ENCODE results near the gene MAPK9. TPM values are rescaled to one million over a fixed set of nuclear protein-coding genes. Genes with fewer than 3 reads are reported as not detected.

Gene MAPK9
- total RNA-seq, 2 donors from 2014 or later: 16.1 to 26.8 TPM

GRCh38 chr5:180214870-180215770 is 76.8 kb downstream of the MAPK9 start:
- DNase-seq (ENCODE audit: low spot score): no peak

GRCh38 chr5:180213657-180214207 is 78.2 kb downstream of the MAPK9 start:
- peaks cover 31% of the 10 kb centered on the region for H3K9me3 ChIP-seq
- no peaks in the 10 kb centered on the region for H3K27me3 ChIP-seq (replicated peaks; ENCODE audit: insufficient read depth)
- H3K36me3 ChIP-seq: no peaks in the 10 kb centered on the region
- no peak overlapping the region for H3K4me3 ChIP-seq
- H3K4me1 ChIP-seq (ENCODE audit: control insufficient read depth in 1 of 2, low read depth in 2 of 2): no peaks in the 10 kb centered on the region
- ATAC-seq (ENCODE audit: insufficient number of reproducible peaks, low FRiP score, low read depth) (no peak), DNase-seq (ENCODE audit: low spot score) (no peak)
- no peak for TF ChIP-seq CTCF (IDR thresholded peaks at IDR 0.05)
- H3K27ac ChIP-seq: no peak overlapping the region

More at GRCh38 chr5:180214870-180215770, 76.8 kb downstream of the MAPK9 start:
- no peaks in the 10 kb centered on the region for H3K4me1 ChIP-seq (ENCODE audit: control insufficient read depth in 1 of 2, low read depth in 2 of 2)
- no peaks in the 10 kb centered on the region for H3K27me3 ChIP-seq (replicated peaks; ENCODE audit: insufficient read depth)
- no peak overlapping the region for H3K4me3 ChIP-seq
- no peak overlapping the region for H3K27ac ChIP-seq
- no peak for ATAC-seq (ENCODE audit: insufficient number of reproducible peaks, low FRiP score, low read depth)
- H3K36me3 ChIP-seq: no peaks in the 10 kb centered on the region
- H3K9me3 ChIP-seq: peaks cover 43% of the 10 kb centered on the region
- TF ChIP-seq CTCF (IDR thresholded peaks at IDR 0.05): no peak

- H3K36me3 ChIP-seq: no peaks in the 10 kb centered on the region
- H3K9me3 ChIP-seq: peaks cover 26% of the 10 kb centered on the region
- H3K4me1 ChIP-seq (ENCODE audit: control insufficient read depth in 1 of 2, low read depth in 2 of 2): peaks cover 0 to 2% of the 10 kb centered on the region in 2 donors
- TF ChIP-seq CTCF (IDR thresholded peaks at IDR 0.05): no peak
- H3K4me3 ChIP-seq: no peak overlapping the region
- no peak for DNase-seq (ENCODE audit: low spot score)
- peaks cover 3% of the 10 kb centered on the region for H3K27me3 ChIP-seq (replicated peaks; ENCODE audit: insufficient read depth)
- ATAC-seq (ENCODE audit: insufficient number of reproducible peaks, low FRiP score, low read depth): no peak
- H3K27ac ChIP-seq: no peak overlapping the region
These were observed 78.7 kb downstream of the MAPK9 start for GRCh38 chr5:180213256-180213600.

- Histone ChIP-seq H3K27me3 (replicated peaks; ENCODE audit: insufficient read depth) (peaks cover 9% of the 10 kb centered on the region), H3K4me3 (no peak overlapping the region), H3K4me1 (ENCODE audit: control insufficient read depth in 1 of 2, low read depth in 2 of 2) (peaks cover 0 to 2% of the 10 kb centered on the region in 2 donors), H3K27ac (no peak overlapping the region), H3K36me3 (no peaks in the 10 kb centered on the region), H3K9me3 (peaks cover 21% of the 10 kb centered on the region)
- DNase-seq (ENCODE audit: low spot score): no peak
- ATAC-seq (ENCODE audit: insufficient number of reproducible peaks, low FRiP score, low read depth): no peak
- no peak for TF ChIP-seq CTCF (IDR thresholded peaks at IDR 0.05)
These were observed 79.3 kb downstream of the MAPK9 start for GRCh38 chr5:180212363-180213255.

- no peak overlapping the region for H3K4me3 ChIP-seq
- ATAC-seq (ENCODE audit: insufficient number of reproducible peaks, low FRiP score, low read depth): no peak
- H3K9me3 ChIP-seq: peaks cover 12% of the 10 kb centered on the region
- H3K36me3 ChIP-seq: no peaks in the 10 kb centered on the region
- H3K4me1 ChIP-seq (ENCODE audit: control insufficient read depth in 1 of 2, low read depth in 2 of 2): peaks cover 0 to 2% of the 10 kb centered on the region in 2 donors
- DNase-seq (ENCODE audit: low spot score): no peak
- H3K27me3 ChIP-seq (replicated peaks; ENCODE audit: insufficient read depth): peaks cover 9% of the 10 kb centered on the region
- no peak overlapping the region for H3K27ac ChIP-seq
- no peak for TF ChIP-seq CTCF (IDR thresholded peaks at IDR 0.05)
These were observed 80.2 kb downstream of the MAPK9 start for GRCh38 chr5:180211761-180212035.
